HL-60 (cell line): ENCODE results near the gene MOB2.

Source experiments
- DNase-seq, 2 experiments: peaks; one replicate each; pipeline ENCODE4 v3.0.0-alpha.2; 2010 to 2020; ENCODE audit warnings: low read depth in 1 of 2, low spot score in 1 of 2
- H3K27ac ChIP-seq: fragments of 250-450 bp; sonication (Bioruptor Pico); replicated peaks from 2 replicates; pipeline ENCODE4 v1.5.1; 2020; ENCODE audit warnings: mild to moderate bottlenecking, moderate library complexity
- H3K27me3 ChIP-seq: fragments of 250-450 bp; sonication (Bioruptor Pico); 2 replicates; pipeline ENCODE4 v1.5.1; 2021; ENCODE audit warnings: mild to moderate bottlenecking, moderate library complexity; ENCODE audit not compliant: insufficient read depth, poor library complexity, severe bottlenecking
- H3K4me3 ChIP-seq: replicated peaks from 2 replicates; pipeline ENCODE4 v1.5.1; 2011; ENCODE audit warnings: mild to moderate bottlenecking, control low read depth, low read length; ENCODE audit not compliant: insufficient read depth
- GABPA ChIP-seq: IDR thresholded peaks from 2 replicates; pipeline ENCODE4 v1.6.1; 2012; ENCODE audit warnings: low read depth
- POLR2AphosphoS5 ChIP-seq: IDR thresholded peaks from 2 replicates; pipeline ENCODE4 v1.6.1; 2012; ENCODE audit warnings: low read depth
- SPI1 ChIP-seq: IDR thresholded peaks from 2 replicates; pipeline ENCODE4 v1.6.1; 2012; ENCODE audit warnings: low read depth, mild to moderate bottlenecking, borderline replicate concordance
- long read RNA-seq: library from polyadenylated mRNA; unstranded; transcript quantifications from one replicate; pipeline ENCODE4 v2.0.0, GENCODE V29; 2020
- TF ChIP-seq, protein P1 (sequence below): IDR thresholded peaks from one replicate; pipeline ENCODE4 v1.5.1; 2011; ENCODE audit warnings: low read length, control low read depth, inconsistent platforms; ENCODE audit not compliant: insufficient read depth
- TF ChIP-seq, protein P2 (sequence below): IDR thresholded peaks from 2 replicates; pipeline ENCODE4 v1.6.1; 2012; ENCODE audit warnings: low read depth; ENCODE audit not compliant: insufficient replicate concordance

Gene MOB2, protein sequence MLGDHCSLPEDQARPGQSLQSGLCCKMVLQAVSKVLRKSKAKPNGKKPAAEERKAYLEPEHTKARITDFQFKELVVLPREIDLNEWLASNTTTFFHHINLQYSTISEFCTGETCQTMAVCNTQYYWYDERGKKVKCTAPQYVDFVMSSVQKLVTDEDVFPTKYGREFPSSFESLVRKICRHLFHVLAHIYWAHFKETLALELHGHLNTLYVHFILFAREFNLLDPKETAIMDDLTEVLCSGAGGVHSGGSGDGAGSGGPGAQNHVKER
- long read RNA-seq, partial matches to known transcripts, result 26 of 29 reads
- long read RNA-seq, other reads (novel, unspliced or antisense), result 3 of 29 reads

DNA sequence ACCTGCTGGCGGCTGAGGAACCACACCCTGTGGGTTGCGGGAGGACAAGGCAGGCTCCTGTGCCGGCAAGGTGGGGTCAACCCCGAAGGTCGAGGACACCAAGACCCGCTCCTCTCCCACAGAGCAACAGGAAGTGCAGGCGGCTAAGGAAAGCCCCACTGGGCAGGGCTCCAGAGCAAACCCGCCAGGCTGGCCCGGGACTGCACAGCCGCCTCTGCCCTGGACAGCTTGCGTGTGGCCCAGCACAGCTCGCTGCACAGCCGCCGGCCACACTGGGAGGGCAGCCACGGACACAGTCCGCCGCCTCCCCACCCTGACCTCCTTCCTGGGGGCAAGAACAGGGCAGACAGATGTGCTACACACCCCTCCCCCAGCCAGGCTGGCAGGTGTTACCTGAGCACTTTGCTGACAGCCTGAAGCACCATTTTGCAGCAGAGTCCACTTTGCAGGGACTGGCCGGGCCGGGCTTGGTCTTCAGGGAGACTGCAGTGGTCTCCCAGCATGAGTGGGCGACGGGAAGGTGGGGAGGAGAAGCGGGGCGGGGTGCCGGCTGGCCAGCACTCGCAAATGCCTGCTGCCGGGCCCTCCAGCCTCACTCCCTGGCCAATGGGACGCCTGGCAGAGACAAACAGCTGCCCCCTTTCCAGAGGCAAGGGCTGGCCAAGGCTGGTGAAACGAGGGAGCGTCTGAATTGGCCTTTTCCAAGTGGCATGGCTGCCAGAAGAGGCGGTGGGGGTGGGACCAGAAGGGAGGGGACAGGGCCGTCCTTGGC lies at the start of gene MOB2:
MOB2 (minus strand) TSS at position 726 of the 772 bp plus-strand sequence; CDS start at position 503, 223 bp downstream.
- TF ChIP-seq POLR2AphosphoS5, result no peak
- TF ChIP-seq, protein P1, sequence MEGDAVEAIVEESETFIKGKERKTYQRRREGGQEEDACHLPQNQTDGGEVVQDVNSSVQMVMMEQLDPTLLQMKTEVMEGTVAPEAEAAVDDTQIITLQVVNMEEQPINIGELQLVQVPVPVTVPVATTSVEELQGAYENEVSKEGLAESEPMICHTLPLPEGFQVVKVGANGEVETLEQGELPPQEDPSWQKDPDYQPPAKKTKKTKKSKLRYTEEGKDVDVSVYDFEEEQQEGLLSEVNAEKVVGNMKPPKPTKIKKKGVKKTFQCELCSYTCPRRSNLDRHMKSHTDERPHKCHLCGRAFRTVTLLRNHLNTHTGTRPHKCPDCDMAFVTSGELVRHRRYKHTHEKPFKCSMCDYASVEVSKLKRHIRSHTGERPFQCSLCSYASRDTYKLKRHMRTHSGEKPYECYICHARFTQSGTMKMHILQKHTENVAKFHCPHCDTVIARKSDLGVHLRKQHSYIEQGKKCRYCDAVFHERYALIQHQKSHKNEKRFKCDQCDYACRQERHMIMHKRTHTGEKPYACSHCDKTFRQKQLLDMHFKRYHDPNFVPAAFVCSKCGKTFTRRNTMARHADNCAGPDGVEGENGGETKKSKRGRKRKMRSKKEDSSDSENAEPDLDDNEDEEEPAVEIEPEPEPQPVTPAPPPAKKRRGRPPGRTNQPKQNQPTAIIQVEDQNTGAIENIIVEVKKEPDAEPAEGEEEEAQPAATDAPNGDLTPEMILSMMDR, result no peak
- TF ChIP-seq GABPA, result no peak
- H3K4me3 ChIP-seq, result no peak within 1 kb of the TSS
- no peak within 1 kb of the TSS for H3K27ac ChIP-seq
- no peaks in the 10 kb centered on the region for H3K27me3 ChIP-seq
- DNase-seq, result no peak

DNA sequence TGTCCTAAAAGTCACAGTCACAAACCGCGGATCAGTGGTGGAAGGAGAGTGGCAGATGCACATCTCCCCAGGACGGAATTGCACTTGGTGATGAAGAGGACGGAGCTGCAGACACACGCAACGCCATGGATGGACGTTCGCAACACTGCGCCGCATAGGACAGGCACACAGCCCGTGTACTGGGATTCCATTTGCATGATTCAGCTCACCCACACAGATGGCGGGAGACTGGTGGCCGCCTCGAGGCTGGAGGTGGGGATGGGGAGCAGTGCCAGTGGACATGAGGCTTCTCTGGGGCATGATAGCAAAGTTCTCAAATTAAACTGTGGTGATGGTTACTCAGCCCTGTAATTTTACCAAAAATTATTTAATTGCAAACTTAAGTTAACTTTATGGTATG lies 48.1 kb upstream of the MOB2 start:
- TF ChIP-seq, protein P2, sequence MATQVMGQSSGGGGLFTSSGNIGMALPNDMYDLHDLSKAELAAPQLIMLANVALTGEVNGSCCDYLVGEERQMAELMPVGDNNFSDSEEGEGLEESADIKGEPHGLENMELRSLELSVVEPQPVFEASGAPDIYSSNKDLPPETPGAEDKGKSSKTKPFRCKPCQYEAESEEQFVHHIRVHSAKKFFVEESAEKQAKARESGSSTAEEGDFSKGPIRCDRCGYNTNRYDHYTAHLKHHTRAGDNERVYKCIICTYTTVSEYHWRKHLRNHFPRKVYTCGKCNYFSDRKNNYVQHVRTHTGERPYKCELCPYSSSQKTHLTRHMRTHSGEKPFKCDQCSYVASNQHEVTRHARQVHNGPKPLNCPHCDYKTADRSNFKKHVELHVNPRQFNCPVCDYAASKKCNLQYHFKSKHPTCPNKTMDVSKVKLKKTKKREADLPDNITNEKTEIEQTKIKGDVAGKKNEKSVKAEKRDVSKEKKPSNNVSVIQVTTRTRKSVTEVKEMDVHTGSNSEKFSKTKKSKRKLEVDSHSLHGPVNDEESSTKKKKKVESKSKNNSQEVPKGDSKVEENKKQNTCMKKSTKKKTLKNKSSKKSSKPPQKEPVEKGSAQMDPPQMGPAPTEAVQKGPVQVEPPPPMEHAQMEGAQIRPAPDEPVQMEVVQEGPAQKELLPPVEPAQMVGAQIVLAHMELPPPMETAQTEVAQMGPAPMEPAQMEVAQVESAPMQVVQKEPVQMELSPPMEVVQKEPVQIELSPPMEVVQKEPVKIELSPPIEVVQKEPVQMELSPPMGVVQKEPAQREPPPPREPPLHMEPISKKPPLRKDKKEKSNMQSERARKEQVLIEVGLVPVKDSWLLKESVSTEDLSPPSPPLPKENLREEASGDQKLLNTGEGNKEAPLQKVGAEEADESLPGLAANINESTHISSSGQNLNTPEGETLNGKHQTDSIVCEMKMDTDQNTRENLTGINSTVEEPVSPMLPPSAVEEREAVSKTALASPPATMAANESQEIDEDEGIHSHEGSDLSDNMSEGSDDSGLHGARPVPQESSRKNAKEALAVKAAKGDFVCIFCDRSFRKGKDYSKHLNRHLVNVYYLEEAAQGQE, result no peak
- TF ChIP-seq, protein P1, result no peak
- TF ChIP-seq SPI1, result no peak
- TF ChIP-seq POLR2AphosphoS5, result no peak
- no peak for TF ChIP-seq GABPA
- no peak overlapping the region for H3K4me3 ChIP-seq
- DNase-seq, result no peak
- H3K27me3 ChIP-seq, result no peaks in the 10 kb centered on the region
- no peak overlapping the region for H3K27ac ChIP-seq

DNA sequence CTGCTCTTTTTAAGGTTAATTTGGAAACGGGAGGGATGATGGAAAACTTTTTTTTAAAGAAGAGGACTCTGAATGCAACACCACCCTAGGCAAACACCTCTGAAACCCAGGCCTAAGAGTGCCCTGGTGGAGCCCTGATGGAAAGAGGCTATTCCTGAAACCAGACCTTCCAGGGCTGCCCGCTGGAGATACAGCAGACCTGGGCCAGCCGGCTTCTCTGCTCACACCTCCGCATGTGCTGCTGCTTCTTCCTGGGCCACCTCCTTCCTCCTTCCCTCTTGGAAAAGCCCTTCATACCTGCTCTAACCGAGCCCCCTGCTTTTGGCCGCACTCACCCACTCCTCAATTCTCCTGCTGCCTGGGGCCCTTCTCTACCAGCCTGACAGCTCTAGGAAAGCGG lies 47.6 kb upstream of the MOB2 start:
- Histone ChIP-seq H3K4me3 (no peak overlapping the region), H3K27ac (no peak overlapping the region), H3K27me3 (no peaks in the 10 kb centered on the region)
- TF ChIP-seq POLR2AphosphoS5 (no peak), GABPA (no peak), SPI1 (no peak)
- TF ChIP-seq, protein P1, result no peak
- TF ChIP-seq, protein P2, result no peak
- DNase-seq, result no peak
